ENCODE measurements around the gene ARSG.
A peak's percentile ranks its signal among the peaks of the same experiment; 100 is the strongest.

ARSG gene

GRCh38 chr17:68432086-68432864, 141.0 kb downstream of the ARSG start:
- DNase-seq, result no peak

GRCh38 chr17:68433211-68433610, 141.9 kb downstream of the ARSG start:
- no peak for DNase-seq

- no peak for DNase-seq
Observed at GRCh38 chr17:68433911-68434508, 142.7 kb downstream of the ARSG start.

DNA sequence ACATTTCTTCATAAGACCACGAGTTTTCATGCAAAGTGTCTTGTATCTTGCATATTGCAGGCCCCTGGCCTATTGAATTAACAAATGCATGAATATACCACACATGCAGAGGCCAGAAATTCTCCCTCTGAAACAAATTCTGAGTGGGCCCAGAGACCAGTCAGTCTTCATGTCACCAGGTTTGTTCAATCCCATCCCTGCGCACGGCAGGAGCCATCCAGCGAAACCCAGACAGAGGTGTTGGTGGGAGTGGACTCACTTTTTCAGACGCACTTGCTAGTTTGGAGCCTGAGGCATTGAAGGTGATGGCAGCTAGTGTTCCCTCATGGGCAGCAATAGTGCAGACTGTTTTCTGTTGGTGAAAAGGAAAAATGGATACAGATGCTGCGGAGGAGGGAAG, 144.1 kb downstream of the ARSG start:
- DNase-seq, result no peak

- DNase-seq, result peak; percentile 36
Observed at GRCh38 chr17:68435876-68436842, 144.9 kb downstream of the ARSG start.

GRCh38 chr17:68437979-68438822, 146.9 kb downstream of the ARSG start:
- no peak for DNase-seq

GRCh38 chr17:68439656-68440290, 148.5 kb downstream of the ARSG start:
- no peak for DNase-seq

GRCh38 chr17:68440526-68440925, 149.2 kb downstream of the ARSG start:
- no peak for DNase-seq

DNA sequence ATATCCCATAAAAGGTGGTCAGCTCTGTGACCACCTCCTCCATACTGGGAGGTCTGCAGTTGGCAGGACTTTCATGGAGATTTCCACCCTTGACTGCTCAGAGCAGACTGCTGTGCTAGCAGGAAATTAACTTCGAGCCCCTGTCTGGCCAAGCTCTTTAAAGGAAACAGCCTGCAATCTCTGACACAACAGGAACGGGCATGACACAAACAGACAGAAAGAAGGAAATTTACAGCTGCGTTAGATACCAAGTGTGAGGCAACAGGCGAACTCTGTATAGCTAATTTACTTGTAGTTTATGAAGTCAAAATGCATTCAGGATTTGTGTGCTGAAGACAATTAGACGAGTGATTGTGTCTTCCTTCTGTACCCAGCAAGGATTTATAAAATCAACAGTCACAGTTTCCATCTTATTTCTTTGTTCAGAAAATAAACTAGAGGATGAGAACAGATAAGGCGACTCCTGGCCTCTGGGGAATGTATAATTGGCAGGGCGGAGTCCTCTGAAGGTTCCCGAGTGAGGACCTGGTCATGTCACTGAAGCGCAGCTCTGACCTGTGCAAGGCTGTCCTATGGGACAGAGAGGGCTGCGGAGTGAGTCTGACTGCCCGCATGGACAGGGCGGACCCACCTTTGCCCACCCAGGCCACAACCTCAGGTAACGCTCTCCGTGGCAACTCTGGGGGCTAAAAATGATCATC, 149.9 kb downstream of the ARSG start:
- no peak for DNase-seq

- DNase-seq, result no peak
Observed at GRCh38 chr17:68443972-68444464, 152.7 kb downstream of the ARSG start.

DNA sequence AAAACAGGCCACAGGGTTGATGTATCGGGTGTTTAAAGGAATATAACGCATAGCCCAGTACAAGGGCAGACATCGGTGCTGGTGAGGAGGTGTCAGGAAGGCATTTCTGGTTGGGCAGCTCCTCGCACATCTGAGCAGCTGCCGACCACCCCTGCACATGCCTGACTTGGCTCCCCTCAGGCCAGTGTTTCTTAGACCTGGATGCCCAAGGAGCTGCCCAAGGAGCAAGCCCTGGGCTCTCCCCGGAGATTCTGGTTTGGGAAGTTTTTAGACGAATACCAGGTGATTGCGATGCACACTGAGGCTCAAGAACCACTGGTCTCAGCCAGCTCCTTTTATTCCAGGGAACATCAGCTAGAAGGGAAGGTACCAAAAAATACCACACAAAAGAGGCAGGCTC, 154.4 kb downstream of the ARSG start:
- DNase-seq, result no peak

GRCh38 chr17:68446626-68447041, 155.3 kb downstream of the ARSG start:
- no peak for DNase-seq

DNA sequence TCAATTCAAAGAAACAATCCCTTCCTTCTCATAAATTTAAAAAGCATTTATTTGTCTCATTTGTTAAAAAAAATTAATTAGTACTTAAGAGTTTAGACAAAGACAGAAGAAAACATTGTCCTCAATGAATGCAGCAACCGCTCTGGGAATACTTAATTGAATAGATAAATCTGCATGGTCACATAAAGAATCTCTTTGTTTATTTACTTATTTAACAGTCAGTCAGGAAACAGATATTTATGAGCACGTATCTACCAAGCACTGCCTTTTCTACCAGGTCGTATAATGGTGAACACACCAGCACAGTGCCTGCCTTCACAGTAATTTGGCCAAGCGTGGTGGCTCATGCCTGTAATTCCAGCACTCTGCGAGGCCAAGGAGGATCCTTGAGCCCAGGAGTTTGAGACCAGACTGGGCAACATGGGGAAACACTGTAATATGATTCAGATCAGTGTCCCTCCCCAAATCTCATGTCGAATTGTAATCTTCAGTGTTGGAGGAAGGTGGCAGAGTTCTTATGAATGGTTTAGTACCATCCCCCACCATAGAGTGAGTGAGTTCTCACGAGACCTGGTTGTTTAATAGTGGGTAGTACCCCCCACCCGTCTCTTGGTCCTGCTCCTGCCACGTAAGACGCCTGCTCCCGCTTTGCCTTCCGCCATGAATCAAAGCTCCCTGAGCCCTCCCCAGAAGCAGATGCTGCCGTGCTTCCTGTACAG, 157.9 kb downstream of the ARSG start:
- DNase-seq, result no peak

GRCh38 chr17:68450391-68450790, 159.1 kb downstream of the ARSG start:
- DNase-seq, result peak; percentile 44

- no peak for DNase-seq
Observed at GRCh38 chr17:68450801-68451200, 159.5 kb downstream of the ARSG start.

DNA sequence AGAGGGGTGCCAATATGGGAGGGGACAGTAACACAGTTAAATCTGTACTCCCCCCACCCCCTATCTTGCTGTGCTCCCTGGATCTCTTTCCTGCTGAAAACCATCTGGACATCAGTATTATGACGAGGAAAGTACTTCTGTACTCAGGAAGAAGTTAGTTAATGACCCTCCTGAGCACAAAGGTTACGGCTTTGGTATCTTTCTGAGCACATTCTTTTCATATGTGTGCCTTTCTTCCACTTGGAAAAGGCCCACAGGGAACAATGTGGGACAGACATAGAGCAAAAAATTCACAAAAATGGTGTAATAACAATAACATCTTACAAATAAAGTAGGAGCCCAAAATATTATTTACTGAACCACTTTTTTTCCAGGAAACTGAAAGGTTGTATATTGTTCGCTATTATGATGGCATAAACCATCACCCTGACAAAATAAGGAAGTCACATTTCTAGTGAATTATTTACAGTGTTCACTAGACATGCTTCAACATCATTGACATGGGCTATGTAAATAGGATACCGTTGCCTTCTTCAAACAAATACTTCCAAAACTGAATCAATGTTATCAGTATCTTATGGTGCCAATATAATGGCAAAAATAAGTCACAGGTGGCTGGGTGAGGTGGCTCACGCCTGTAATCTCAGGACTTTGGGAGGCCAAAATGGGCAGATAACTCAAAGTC, 160.5 kb downstream of the ARSG start:
- no peak for DNase-seq

DNA sequence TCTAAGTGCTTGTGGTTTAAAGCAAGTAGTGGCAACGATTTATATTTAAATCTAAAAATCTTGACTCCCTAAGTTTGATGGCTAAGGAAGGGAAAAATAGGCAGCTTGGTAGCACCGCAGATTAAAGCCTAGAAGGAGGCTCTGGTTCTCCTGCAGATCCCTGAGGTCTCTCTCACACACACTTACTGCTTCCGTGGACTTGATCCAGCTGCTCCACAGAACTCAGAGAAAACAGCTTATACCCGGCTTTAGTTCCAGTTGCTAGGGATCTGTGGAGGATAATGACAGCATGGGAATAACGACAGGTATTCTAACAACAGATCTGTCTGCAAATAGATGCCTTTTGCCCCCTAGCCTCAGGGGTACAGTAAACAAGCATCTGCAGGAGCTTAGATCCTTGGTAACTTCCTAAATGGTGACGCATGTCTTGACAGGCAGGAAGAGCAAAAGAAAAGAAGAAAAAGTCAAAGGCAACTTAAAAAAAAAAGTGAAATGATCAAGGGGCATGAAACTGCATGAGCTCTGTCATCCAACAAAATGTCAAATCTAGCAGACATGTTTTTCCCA, 161.5 kb downstream of the ARSG start:
- DNase-seq, result no peak

DNA sequence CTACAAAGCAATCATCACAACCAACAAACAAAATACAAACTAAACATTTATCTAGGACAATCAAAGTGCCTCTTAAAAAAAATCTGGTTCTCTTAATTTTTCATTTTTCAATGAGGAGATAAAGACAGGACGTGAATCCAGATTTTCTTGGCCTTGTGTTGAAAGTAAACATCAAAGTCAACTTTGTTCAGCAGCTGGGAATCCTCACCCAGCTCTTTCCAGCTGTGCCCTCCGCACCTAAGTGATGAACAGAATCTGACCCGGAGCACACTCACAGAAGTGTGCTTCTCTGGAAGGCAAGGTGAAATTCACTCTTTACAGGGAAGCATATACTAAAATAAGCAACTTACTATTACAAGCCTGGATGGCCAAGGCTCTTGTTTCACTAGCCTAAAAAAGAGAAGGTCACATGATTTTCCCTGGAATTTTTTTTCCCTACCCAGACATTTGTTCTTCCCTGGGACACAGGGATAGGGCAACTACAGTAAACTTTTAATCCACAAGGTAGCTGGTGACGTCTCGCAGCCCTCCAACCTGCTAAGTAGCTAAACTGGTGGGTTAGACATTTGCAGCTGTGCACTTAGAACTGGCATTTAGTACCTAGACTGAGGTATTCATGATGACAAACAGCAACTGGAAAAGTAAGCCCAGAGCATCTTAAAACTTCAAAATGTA, 162.8 kb downstream of the ARSG start:
- no peak for DNase-seq

DNA sequence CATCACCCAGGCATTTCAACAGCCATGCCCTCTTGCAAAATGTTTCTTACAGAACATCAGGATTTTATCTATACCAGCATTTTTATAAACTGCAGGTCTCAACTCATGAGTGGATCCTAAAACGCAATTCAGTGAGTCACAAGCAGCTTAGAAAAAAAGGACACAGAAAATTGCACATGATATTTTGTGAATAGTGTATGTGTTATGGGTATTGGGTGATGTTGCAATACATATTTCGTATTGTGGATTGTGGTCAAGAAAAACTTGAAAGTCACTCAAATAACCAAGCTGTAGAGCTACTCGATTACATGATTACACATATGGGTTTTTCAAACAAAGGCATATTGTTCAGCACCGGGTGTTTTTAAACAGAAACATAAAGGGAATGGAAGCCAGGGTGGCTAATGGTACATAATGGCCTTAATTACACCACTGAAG, 164.6 kb downstream of the ARSG start:
- DNase-seq, result peak; percentile 50
